HL-60 (cell line): ENCODE measurements around the gene JMJD1C.

Source experiments
- DNase-seq, 2 experiments: peaks; one replicate each; pipeline ENCODE4 v3.0.0-alpha.2; 2010 to 2020; ENCODE audit warnings: low read depth in 1 of 2, low spot score in 1 of 2
- H3K27ac ChIP-seq: fragments of 250-450 bp; sonication (Bioruptor Pico); replicated peaks from 2 replicates; pipeline ENCODE4 v1.5.1; 2020; ENCODE audit warnings: mild to moderate bottlenecking, moderate library complexity
- H3K27me3 ChIP-seq: fragments of 250-450 bp; sonication (Bioruptor Pico); 2 replicates; pipeline ENCODE4 v1.5.1; 2021; ENCODE audit warnings: mild to moderate bottlenecking, moderate library complexity; ENCODE audit not compliant: insufficient read depth, poor library complexity, severe bottlenecking
- H3K4me3 ChIP-seq: replicated peaks from 2 replicates; pipeline ENCODE4 v1.5.1; 2011; ENCODE audit warnings: mild to moderate bottlenecking, control low read depth, low read length; ENCODE audit not compliant: insufficient read depth
- CTCF ChIP-seq: IDR thresholded peaks from one replicate; pipeline ENCODE4 v1.5.1; 2011; ENCODE audit warnings: low read length, control low read depth, inconsistent platforms; ENCODE audit not compliant: insufficient read depth
- GABPA ChIP-seq: IDR thresholded peaks from 2 replicates; pipeline ENCODE4 v1.6.1; 2012; ENCODE audit warnings: low read depth
- POLR2AphosphoS5 ChIP-seq: IDR thresholded peaks from 2 replicates; pipeline ENCODE4 v1.6.1; 2012; ENCODE audit warnings: low read depth
- REST ChIP-seq: IDR thresholded peaks from 2 replicates; pipeline ENCODE4 v1.6.1; 2012; ENCODE audit warnings: low read depth; ENCODE audit not compliant: insufficient replicate concordance
- SPI1 ChIP-seq: IDR thresholded peaks from 2 replicates; pipeline ENCODE4 v1.6.1; 2012; ENCODE audit warnings: low read depth, mild to moderate bottlenecking, borderline replicate concordance

The JMJD1C gene

DNA sequence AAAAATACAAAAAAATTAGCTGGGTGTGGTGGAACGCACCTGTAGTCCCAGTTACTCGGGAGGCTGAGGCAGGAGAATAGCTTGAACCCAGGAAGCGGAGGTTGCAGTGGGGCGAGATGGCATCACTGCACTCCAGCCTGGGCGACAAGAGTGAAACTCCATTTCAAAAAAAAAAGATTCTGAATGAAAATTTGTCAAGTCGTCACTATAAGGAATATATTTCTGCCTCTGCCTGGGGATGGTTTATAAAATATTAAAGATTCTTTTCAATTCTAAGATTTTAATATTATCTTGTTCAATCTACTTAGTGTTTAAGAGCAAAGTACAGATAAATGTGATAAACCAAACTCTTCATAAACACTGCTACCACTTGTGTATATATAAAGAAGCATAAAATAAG is 185.4 kb downstream of the JMJD1C start:
- DNase-seq = no peak
- no peak overlapping the region for H3K27ac ChIP-seq
- no peaks in the 10 kb centered on the region for H3K27me3 ChIP-seq
- no peak for TF ChIP-seq CTCF
- no peak for TF ChIP-seq GABPA
- TF ChIP-seq SPI1 = no peak
- no peak for TF ChIP-seq POLR2AphosphoS5
- no peak for TF ChIP-seq REST
- H3K4me3 ChIP-seq = no peak overlapping the region

GRCh38 chr10:63275094-63275493 is 190.7 kb downstream of the JMJD1C start:
- Histone ChIP-seq H3K27me3 (no peaks in the 10 kb centered on the region), H3K27ac (no peak overlapping the region; the same call in 1 of the 2 replicates), H3K4me3 (no peak overlapping the region)
- DNase-seq = no peak
- TF ChIP-seq POLR2AphosphoS5 = no peak

GRCh38 chr10:63273577-63273976 is 192.2 kb downstream of the JMJD1C start:
- no peak overlapping the region for H3K4me3 ChIP-seq
- no peaks in the 10 kb centered on the region for H3K27me3 ChIP-seq
- DNase-seq = peak in 1 of 2 experiments; percentile 34
- peak overlapping the region; percentile 67 for H3K27ac ChIP-seq
- no peak for TF ChIP-seq POLR2AphosphoS5
- TF ChIP-seq SPI1 = peak; percentile 64
- TF ChIP-seq GABPA = no peak

DNA sequence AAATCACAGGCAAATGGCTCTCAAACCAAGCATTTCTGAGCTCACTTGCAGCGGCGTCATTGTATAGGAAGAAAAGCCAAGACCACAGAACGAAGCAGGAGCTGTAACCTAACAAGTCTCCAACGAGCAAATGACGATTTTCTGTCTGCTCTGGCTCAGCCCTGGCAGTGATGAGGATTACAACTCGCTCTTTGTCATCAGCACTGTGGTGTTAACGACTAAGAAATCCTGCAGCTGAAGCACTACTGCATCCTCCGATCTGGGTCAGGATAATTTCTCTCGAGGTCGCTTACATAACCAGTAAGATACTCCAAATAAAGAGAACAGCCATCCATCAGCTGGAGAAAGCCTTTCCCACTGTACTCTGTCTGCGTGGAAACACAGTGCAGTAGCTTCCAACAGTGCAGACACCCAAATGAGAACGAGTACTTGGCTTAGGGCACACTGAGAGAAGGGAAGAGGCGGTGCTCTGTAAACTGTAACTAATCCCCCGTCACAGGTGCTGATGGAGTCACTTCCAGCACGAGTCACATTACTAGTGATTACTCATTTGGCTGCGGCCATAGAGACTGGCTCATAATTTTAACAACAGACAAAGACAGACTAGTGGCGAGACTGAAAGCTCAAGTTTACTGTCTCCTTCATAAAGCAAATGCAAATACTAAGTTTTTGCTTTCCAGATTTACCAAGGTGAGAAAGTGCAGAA is 196.8 kb downstream of the JMJD1C start:
- Histone ChIP-seq H3K4me3 (peak overlapping the region; percentile 56), H3K27me3 (no peaks in the 10 kb centered on the region), H3K27ac (peak overlapping the region; percentile 86)
- peak; percentile 71 to 92 for DNase-seq
- TF ChIP-seq SPI1 (peak; percentile 16; the same call in 1 of the 2 replicates), CTCF (no peak), POLR2AphosphoS5 (peak; percentile 93)

DNA sequence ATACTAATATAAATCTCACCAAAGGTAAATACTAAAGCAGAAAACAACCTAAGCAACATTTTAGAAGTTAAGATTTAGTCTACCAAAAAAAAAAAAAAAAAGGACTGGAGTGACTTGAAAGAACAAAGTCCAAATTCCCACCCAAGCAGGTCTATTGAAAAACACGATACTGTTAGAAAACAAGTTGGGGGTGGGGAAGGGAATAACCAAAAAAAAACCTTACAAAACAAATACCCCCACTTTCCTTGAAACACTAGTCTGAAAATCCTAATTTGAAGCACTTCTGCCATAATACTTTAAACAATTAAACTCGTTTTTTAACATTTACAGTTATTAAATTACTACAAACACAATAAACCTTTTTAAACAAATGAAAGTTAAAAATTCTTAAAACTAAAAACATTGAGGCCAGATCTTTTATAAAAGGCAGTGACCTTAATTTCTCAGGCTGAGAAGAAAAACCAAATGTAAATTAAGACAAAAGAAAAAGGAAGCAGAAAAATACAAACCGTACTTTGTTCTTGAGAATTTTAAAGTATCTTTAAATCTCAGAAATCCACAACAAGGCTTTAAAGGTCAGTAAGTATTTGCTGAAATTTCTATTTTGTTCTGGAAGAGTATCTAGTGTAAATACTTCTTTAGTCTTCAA is 197.5 kb downstream of the JMJD1C start:
- DNase-seq = no peak
- no peaks in the 10 kb centered on the region for H3K27me3 ChIP-seq
- no peak for TF ChIP-seq GABPA
- no peak for TF ChIP-seq REST
- peak overlapping the region; percentile 56 for H3K4me3 ChIP-seq
- H3K27ac ChIP-seq = peak overlapping the region; percentile 86
